A549 (cell line): Measurements from ENCODE around the gene INSIG1. TPM values are rescaled to one million over a fixed set of nuclear protein-coding genes. Genes with fewer than 3 reads are reported as not detected.
A peak's percentile ranks its signal among the peaks of the same experiment; 100 is the strongest.

Source experiments
- ATAC-seq, 2 experiments: fragments of 200-7000 bp in 1 of 2; fragments of >200 bp in 1 of 2; cut with Nextera tagmentation in 1 of 2; cut with Tn5 transposase in 1 of 2; 3 replicates each; pipeline versions ENCODE4 v1.8.0 to v1.9.1; 2018 to 2020; ENCODE audit warnings: mild to moderate bottlenecking in 1 of 2, moderate library complexity in 1 of 2
- CTCF ChIA-PET: fragments of 300-600 bp; sonication (Branson Sonifier 250); formaldehyde crosslinking; extraction: SDS; loops from one replicate; lab custom pipeline; 2021; ENCODE audit warnings: antibody characterized with exemption, inconsistent platforms; lab: Yijun Ruan, JAX
- POLR2A ChIA-PET: fragments of 350-600 bp; formaldehyde crosslinking; extraction: SDS; loops from one replicate; lab custom pipeline; 2021; ENCODE audit warnings: antibody characterized with exemption, inconsistent platforms; lab: Yijun Ruan, JAX
- DNase-seq, 2 experiments: peaks; one replicate each; pipeline versions ENCODE4 v3.0.0 to v3.0.0-alpha.2; 2011 to 2016; ENCODE audit warnings: low read depth in 1 of 2, low spot score in 1 of 2
- FAIRE-seq: peaks from 2 replicates; lab custom pipeline; 2011; peaks lifted over from hg19 to GRCh38; lab: Jason Lieb, UNC
- H3K27ac ChIP-seq, 2 experiments: fragments of >200 bp; sonication (Bioruptor Twin); formaldehyde crosslinking; 3 replicates each; pipeline ENCODE4 v1.5.1; 2016 to 2017
- H3K4me1 ChIP-seq: fragments of >200 bp; sonication (Bioruptor Twin); formaldehyde crosslinking; 3 replicates; pipeline ENCODE4 v1.6.1; 2016
- H3K4me2 ChIP-seq: fragments of >200 bp; sonication (Bioruptor Twin); formaldehyde crosslinking; 3 replicates; pipeline ENCODE4 v1.6.1; 2016
- H3K4me3 ChIP-seq: fragments of >200 bp; sonication (Bioruptor Twin); formaldehyde crosslinking; 3 replicates; pipeline ENCODE4 v1.5.1; 2016
- H3K9me3 ChIP-seq: fragments of >200 bp; sonication (Bioruptor Twin); formaldehyde crosslinking; 3 replicates; pipeline ENCODE4 v1.6.1; 2016
- CBX2 ChIP-seq: fragments of 200-600 bp; sonication (generic); IDR thresholded peaks from 2 replicates; pipeline ENCODE4 v1.6.1; 2016; ENCODE audit warnings: low read depth, mild to moderate bottlenecking, borderline replicate concordance
- CBX8 ChIP-seq: fragments of 200-600 bp; sonication (generic); IDR thresholded peaks from 2 replicates; pipeline ENCODE4 v1.6.1; 2016
- CEBPB ChIP-seq, 2 experiments: fragments of >200 bp in 1 of 2; sonication (Bioruptor Twin) in 1 of 2; formaldehyde crosslinking in 1 of 2; IDR thresholded peaks; 2 replicates each; pipeline ENCODE4 v1.6.1; 2012 to 2016
- CHD2 ChIP-seq: fragments of 150-350 bp; IDR thresholded peaks from 2 replicates; pipeline ENCODE4 v1.6.1; 2014; ENCODE audit warnings: low read length; ENCODE audit not compliant: partially characterized antibody
- FOSL2 ChIP-seq, 2 experiments: fragments of 450-650 bp in 1 of 2; fragments of >200 bp in 1 of 2; sonication (Bioruptor Twin) in 1 of 2; formaldehyde crosslinking; IDR thresholded peaks; 2 replicates each; pipeline versions ENCODE4 v1.5.0 to v1.6.1; 2016 to 2020; ENCODE audit warnings: mild to moderate bottlenecking in 1 of 2, moderate library complexity in 1 of 2
- HEYL ChIP-seq: fragments of 250-450 bp; sonication (Bioruptor Pico); IDR thresholded peaks from 2 replicates; pipeline ENCODE4 v1.8.0; 2021; ENCODE audit warnings: mild to moderate bottlenecking, moderate library complexity
- HOXA7 ChIP-seq: fragments of 250-450 bp; sonication (Bioruptor Pico); IDR thresholded peaks from 2 replicates; pipeline ENCODE4 v1.5.0; 2020; ENCODE audit warnings: mild to moderate bottlenecking, moderate library complexity
- JUNB ChIP-seq: fragments of >200 bp; sonication (Bioruptor Twin); formaldehyde crosslinking; IDR thresholded peaks from 2 replicates; pipeline ENCODE4 v1.6.1; 2016
- NPAS2 ChIP-seq: fragments of 250-450 bp; sonication (Bioruptor Pico); IDR thresholded peaks from 2 replicates; pipeline ENCODE4 v1.8.0; 2022; ENCODE audit warnings: mild to moderate bottlenecking, moderate library complexity, borderline replicate concordance
- POLR2A ChIP-seq: IDR thresholded peaks from 2 replicates; pipeline ENCODE4 v1.6.1; 2012; ENCODE audit warnings: mild to moderate bottlenecking, low read length
- RNF2 ChIP-seq: fragments of 200-600 bp; sonication (generic); IDR thresholded peaks from 2 replicates; pipeline ENCODE4 v1.6.1; 2016; ENCODE audit warnings: low read depth, mild to moderate bottlenecking, antibody characterized with exemption, moderate library complexity, borderline replicate concordance
- SMC3 ChIP-seq: fragments of >200 bp; sonication (Bioruptor Twin); formaldehyde crosslinking; IDR thresholded peaks from 3 replicates; pipeline ENCODE4 v1.6.1; 2018; ENCODE audit warnings: inconsistent platforms
- ZC3H11A ChIP-seq: fragments of 450-650 bp; IDR thresholded peaks from 2 replicates; pipeline ENCODE4 v1.6.1; 2014; ENCODE audit warnings: antibody characterized with exemption, mild to moderate bottlenecking
- ZFP36 ChIP-seq: fragments of 450-650 bp; IDR thresholded peaks from 2 replicates; pipeline ENCODE4 v1.6.1; 2014; ENCODE audit warnings: borderline replicate concordance; ENCODE audit not compliant: partially characterized antibody
- ZNF302 ChIP-seq: fragments of 250-450 bp; sonication (Bioruptor Pico); IDR thresholded peaks from 2 replicates; pipeline ENCODE4 v1.9.0; 2021; ENCODE audit warnings: inconsistent platforms, mild to moderate bottlenecking, moderate library complexity
- ZSCAN20 ChIP-seq: fragments of 250-450 bp; sonication (Bioruptor Pico); IDR thresholded peaks from 2 replicates; pipeline ENCODE4 v1.8.0; 2022; ENCODE audit warnings: mild to moderate bottlenecking, moderate library complexity
- WGBS: methylation state at CpG from one replicate; pipeline ENCODE4 v1.1.6; 2017; ENCODE audit errors: missing lambda C conversion rate; 5-methylcytosine and 5-hydroxymethylcytosine counted together
- polyA plus RNA-seq, 4 experiments: library from polyadenylated mRNA; depleted of rRNA in 3 of 4; stranded (reverse); fragments of >200 nt; fragmentation: RNase III in 1 of 4; extraction: RNeasy Plus Mini Kit Qiagen cat#74134 plus additional on column Dnase treatment in 1 of 4; gene quantifications; 2 replicates in 3 of 4; 3 replicates in 1 of 4; pipeline ENCODE4 v1.2.3, GENCODE V29; 2011 to 2017
- TF ChIP-seq, protein P1 (sequence below): fragments of >200 bp; sonication (Bioruptor Twin); formaldehyde crosslinking; IDR thresholded peaks from 3 replicates; pipeline ENCODE4 v1.6.1; 2016
- TF ChIP-seq, protein P2 (sequence below): fragments of 150-350 bp; IDR thresholded peaks from 2 replicates; pipeline ENCODE4 v1.6.1; 2014; ENCODE audit warnings: low read depth, mild to moderate bottlenecking, low read length
- TF ChIP-seq, protein P3 (sequence below): fragments of 250-450 bp; sonication (Bioruptor Pico); IDR thresholded peaks from 2 replicates; pipeline ENCODE4 v1.5.0; 2021; ENCODE audit warnings: mild to moderate bottlenecking, moderate library complexity, borderline replicate concordance

The INSIG1 gene
- polyA plus RNA-seq, 2 of the 4 experiments (the other 2 are of a cell fraction): 19.7 to 33.4 TPM

DNA sequence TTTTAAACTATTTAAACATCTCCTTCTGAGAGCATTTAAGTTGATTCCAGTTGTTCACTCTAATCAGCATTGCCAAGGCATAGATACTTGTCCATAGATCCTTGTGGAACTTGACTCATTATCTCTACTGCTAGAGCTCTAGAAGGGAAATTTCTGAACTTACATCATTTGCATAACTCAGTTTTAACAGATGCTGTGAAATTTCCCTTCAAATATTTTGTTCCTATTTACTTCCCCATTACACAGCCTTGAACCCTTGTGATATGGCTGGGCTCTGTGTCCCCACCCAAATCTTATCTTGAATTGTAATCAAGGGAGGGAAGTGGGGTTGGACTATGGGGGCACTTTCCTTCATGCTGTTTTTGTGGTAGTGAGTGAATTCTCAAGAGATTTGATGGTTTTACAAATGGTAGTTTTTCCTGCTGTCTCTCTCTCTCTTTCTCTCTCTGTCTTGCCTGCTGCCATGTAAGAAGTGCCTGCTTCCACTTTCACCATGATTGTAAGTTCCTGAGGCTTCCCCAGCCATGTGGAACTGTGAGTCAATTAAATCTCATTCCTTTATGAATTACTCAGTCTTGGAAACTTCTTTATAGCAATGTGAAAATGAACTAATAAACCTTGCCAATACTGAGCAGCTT lies 25.4 kb downstream of the INSIG1 start:
- H3K9me3 ChIP-seq: no peaks in the 10 kb centered on the region
- ATAC-seq: no peak
- POLR2A ChIA-PET: interaction anchor here (1.1 kb wide), 1 partner anchor 26 kb away, joined by 3 read pairs; the partner anchor contains the start of gene INSIG1
- H3K27ac ChIP-seq: no peak overlapping the region
- no peak overlapping the region for H3K4me3 ChIP-seq
- TF ChIP-seq ZSCAN20 (CRISPR knock-in tag) (no peak), CBX2 (no peak), FOSL2 (IDR thresholded peaks at IDR 0.05) (no peak), FOSL2 (CRISPR knock-in tag; IDR thresholded peaks at IDR 0.05) (no peak), JUNB (no peak)
- no peak for DNase-seq
- no peak for FAIRE-seq
- H3K4me1 ChIP-seq: 0 out of 3 replicates have a peak, but pooled peaks cover 5% of the 10 kb centered on the region
- CTCF ChIA-PET: interaction anchor here (1.1 to 1.4 kb wide), 2 partner anchors 21 to 22 kb away, joined by 3 read pairs; no protein-coding TSS in a partner anchor
- 0 out of 3 replicates have a peak overlapping the region, but pooled peaks have one; percentile 16 for H3K4me2 ChIP-seq

DNA sequence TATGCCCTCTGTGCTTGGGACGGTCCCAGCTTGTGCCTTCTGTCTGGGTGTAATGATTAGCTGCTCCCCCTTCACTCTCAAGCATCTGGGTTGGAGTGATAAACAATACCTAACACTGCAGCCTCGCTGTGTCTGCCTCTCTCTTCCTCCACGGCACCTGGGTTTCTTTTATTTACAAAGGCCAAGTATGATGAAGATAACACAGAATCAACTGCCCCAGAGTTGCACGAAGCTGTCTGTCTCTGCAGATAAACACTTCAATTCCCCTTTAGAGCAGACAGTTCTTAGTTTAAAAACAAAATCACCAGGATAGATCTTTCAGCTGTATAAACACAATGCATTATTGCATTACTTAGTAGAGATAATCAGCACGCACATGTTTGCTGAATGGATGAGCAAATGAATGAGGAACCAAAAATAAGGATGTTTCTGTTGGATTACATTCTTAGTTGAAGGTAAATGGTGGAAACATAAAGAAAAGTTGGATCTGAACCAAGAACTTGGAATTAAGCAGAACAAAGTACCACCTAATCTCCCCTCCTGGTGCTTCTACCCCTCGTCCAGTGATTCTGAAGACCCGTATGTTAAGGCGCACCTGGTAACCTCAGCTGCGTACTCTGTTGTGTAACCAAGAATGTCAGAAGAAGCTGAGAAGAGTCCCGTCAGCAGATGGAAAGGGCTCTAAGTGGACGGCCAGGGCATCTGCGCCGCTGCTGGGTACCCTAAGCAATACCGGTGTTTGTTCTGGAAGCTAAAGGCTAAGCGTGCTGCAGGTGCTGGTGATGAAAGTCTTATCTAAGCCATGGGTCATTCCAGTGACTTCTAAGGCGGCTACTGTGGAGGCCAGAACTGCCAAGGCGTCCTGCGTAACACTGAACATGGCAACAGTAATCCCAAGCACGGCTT lies 26.6 kb downstream of the INSIG1 start:
- ChIA-PET CTCF (no interaction called here), POLR2A (no interaction called here)
- WGBS: 56% methylated on average over 19 of the region's 19 CpGs
- 0 out of 3 replicates have a peak, but pooled peaks cover 5% of the 10 kb centered on the region for H3K4me1 ChIP-seq
- TF ChIP-seq ZFP36: no peak
- TF ChIP-seq ZNF302 (CRISPR knock-in tag): no peak
- TF ChIP-seq, protein P1, sequence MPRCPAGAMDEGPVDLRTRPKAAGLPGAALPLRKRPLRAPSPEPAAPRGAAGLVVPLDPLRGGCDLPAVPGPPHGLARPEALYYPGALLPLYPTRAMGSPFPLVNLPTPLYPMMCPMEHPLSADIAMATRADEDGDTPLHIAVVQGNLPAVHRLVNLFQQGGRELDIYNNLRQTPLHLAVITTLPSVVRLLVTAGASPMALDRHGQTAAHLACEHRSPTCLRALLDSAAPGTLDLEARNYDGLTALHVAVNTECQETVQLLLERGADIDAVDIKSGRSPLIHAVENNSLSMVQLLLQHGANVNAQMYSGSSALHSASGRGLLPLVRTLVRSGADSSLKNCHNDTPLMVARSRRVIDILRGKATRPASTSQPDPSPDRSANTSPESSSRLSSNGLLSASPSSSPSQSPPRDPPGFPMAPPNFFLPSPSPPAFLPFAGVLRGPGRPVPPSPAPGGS: no peak
- no peak for TF ChIP-seq ZC3H11A
- no peak for TF ChIP-seq POLR2A
- TF ChIP-seq HEYL (CRISPR knock-in tag): no peak
- no peak for TF ChIP-seq CHD2
- H3K27ac ChIP-seq: no peak overlapping the region
- no peak overlapping the region for H3K4me3 ChIP-seq
- FAIRE-seq (no peak), ATAC-seq (no peak), DNase-seq (no peak)
- H3K4me2 ChIP-seq: no peak overlapping the region
- no peaks in the 10 kb centered on the region for H3K9me3 ChIP-seq

DNA sequence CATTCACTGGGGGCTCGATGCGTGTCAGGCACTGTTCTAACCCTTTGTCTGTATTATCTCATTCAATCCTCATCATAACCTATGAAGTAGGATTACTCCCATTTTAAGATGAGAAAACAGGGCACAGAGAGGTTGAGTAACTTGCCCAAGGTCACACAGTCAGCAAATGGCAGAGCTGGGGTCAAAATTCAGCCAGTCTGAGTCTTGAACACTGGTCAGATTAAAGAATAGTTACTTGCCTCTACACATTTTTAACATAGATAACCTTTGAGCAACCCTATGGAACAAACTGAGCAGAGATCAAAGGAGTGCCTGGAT lies 27.2 kb downstream of the INSIG1 start:
- no peak overlapping the region for H3K27ac ChIP-seq
- no peaks in the 10 kb centered on the region for H3K9me3 ChIP-seq
- WGBS: 55% methylated on average over 2 of the region's 2 CpGs
- ChIA-PET CTCF (no interaction called here), POLR2A (no interaction called here)
- TF ChIP-seq SMC3 (no peak), CEBPB (IDR thresholded peaks at IDR 0.05) (no peak), HOXA7 (no peak), NPAS2 (no peak), RNF2 (no peak), CBX8 (no peak)
- TF ChIP-seq, protein P2, sequence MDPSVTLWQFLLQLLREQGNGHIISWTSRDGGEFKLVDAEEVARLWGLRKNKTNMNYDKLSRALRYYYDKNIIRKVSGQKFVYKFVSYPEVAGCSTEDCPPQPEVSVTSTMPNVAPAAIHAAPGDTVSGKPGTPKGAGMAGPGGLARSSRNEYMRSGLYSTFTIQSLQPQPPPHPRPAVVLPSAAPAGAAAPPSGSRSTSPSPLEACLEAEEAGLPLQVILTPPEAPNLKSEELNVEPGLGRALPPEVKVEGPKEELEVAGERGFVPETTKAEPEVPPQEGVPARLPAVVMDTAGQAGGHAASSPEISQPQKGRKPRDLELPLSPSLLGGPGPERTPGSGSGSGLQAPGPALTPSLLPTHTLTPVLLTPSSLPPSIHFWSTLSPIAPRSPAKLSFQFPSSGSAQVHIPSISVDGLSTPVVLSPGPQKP: no peak
- TF ChIP-seq, protein P3, sequence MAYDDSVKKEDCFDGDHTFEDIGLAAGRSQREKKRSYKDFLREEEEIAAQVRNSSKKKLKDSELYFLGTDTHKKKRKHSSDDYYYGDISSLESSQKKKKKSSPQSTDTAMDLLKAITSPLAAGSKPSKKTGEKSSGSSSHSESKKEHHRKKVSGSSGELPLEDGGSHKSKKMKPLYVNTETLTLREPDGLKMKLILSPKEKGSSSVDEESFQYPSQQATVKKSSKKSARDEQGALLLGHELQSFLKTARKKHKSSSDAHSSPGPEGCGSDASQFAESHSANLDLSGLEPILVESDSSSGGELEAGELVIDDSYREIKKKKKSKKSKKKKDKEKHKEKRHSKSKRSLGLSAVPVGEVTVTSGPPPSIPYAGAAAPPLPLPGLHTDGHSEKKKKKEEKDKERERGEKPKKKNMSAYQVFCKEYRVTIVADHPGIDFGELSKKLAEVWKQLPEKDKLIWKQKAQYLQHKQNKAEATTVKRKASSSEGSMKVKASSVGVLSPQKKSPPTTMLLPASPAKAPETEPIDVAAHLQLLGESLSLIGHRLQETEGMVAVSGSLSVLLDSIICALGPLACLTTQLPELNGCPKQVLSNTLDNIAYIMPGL (CRISPR knock-in tag): no peak
- DNase-seq (no peak), ATAC-seq (no peak), FAIRE-seq (no peak)
- H3K4me1 ChIP-seq: 0 out of 3 replicates have a peak, but pooled peaks cover 5% of the 10 kb centered on the region
- no peak overlapping the region for H3K4me2 ChIP-seq
- no peak overlapping the region for H3K4me3 ChIP-seq
